ENCODE results near the gene ZNF628.

The ZNF628 gene

GRCh38 chr19:55452749-55453346, 23.6 kb upstream of the ZNF628 start:
- no peak overlapping the region for H3K4me3 ChIP-seq (ENCODE audit: low read length)
- no peaks in the 10 kb centered on the region for H3K4me1 ChIP-seq (ENCODE audit: control insufficient read depth, low read length)
- no peaks in the 10 kb centered on the region for H4K20me1 ChIP-seq (ENCODE audit: control insufficient read depth, insufficient read depth, low read depth, low read length)
- H3K27ac ChIP-seq (ENCODE audit: low read depth, low read length): no peak overlapping the region
- no peaks in the 10 kb centered on the region for H3K9me2 ChIP-seq (replicated peaks; ENCODE audit: control insufficient read depth, low read length)
- H3K27me3 ChIP-seq (ENCODE audit: control insufficient read depth, low read length): peaks cover 9% of the 10 kb centered on the region
- TF ChIP-seq CTCF (IDR thresholded peaks at IDR 0.05; ENCODE audit: low read depth, low read length, poor library complexity, severe bottlenecking): no peak
- TF ChIP-seq EZH2phosphoT487 (IDR thresholded peaks at IDR 0.05; ENCODE audit: borderline replicate concordance, low read length): no peak
- H3K79me2 ChIP-seq (ENCODE audit: control insufficient read depth, low read length): no peaks in the 10 kb centered on the region
- no peaks in the 10 kb centered on the region for H3K36me3 ChIP-seq (ENCODE audit: control insufficient read depth, low read length)
- H3K4me2 ChIP-seq (ENCODE audit: low read length): no peak overlapping the region
- no peaks in the 10 kb centered on the region for H3K9me3 ChIP-seq (ENCODE audit: control insufficient read depth, insufficient read depth, low read length)
- no peaks in the 10 kb centered on the region; the same call in 1 of the 2 replicates for H3F3A ChIP-seq (ENCODE audit: control insufficient read depth, insufficient read depth)

GRCh38 chr19:55453511-55454260, 22.7 kb upstream of the ZNF628 start:
- H3K9me2 ChIP-seq (replicated peaks; ENCODE audit: control insufficient read depth, low read length): no peaks in the 10 kb centered on the region
- no peaks in the 10 kb centered on the region for H3K9me3 ChIP-seq (ENCODE audit: control insufficient read depth, insufficient read depth, low read length)
- no peak for TF ChIP-seq EZH2phosphoT487 (IDR thresholded peaks at IDR 0.05; ENCODE audit: borderline replicate concordance, low read length)
- TF ChIP-seq CTCF (IDR thresholded peaks at IDR 0.05; ENCODE audit: low read depth, low read length, poor library complexity, severe bottlenecking): no peak
- no peaks in the 10 kb centered on the region for H3K4me1 ChIP-seq (ENCODE audit: control insufficient read depth, low read length)
- H3K79me2 ChIP-seq (ENCODE audit: control insufficient read depth, low read length): no peaks in the 10 kb centered on the region
- H3F3A ChIP-seq (ENCODE audit: control insufficient read depth, insufficient read depth): no peaks in the 10 kb centered on the region; the same call in 1 of the 2 replicates
- H3K4me2 ChIP-seq (ENCODE audit: low read length): no peak overlapping the region
- H4K20me1 ChIP-seq (ENCODE audit: control insufficient read depth, insufficient read depth, low read depth, low read length): no peaks in the 10 kb centered on the region
- no peak overlapping the region for H3K27ac ChIP-seq (ENCODE audit: low read depth, low read length)
- peaks cover 9% of the 10 kb centered on the region for H3K27me3 ChIP-seq (ENCODE audit: control insufficient read depth, low read length)
- no peaks in the 10 kb centered on the region for H3K36me3 ChIP-seq (ENCODE audit: control insufficient read depth, low read length)
- no peak overlapping the region for H3K4me3 ChIP-seq (ENCODE audit: low read length)

- H3K4me3 ChIP-seq (ENCODE audit: low read length): no peak overlapping the region
- H3F3A ChIP-seq (ENCODE audit: control insufficient read depth, insufficient read depth): peaks cover under 1% of the 10 kb centered on the region
- peaks cover 5% of the 10 kb centered on the region for H3K79me2 ChIP-seq (ENCODE audit: control insufficient read depth, low read length)
- H3K27me3 ChIP-seq (ENCODE audit: control insufficient read depth, low read length): peaks cover 9% of the 10 kb centered on the region
- H3K9me3 ChIP-seq (ENCODE audit: control insufficient read depth, insufficient read depth, low read length): no peaks in the 10 kb centered on the region
- no peaks in the 10 kb centered on the region for H3K9me2 ChIP-seq (replicated peaks; ENCODE audit: control insufficient read depth, low read length)
- peak; percentile 84 for TF ChIP-seq CTCF (IDR thresholded peaks at IDR 0.05; ENCODE audit: low read depth, low read length, poor library complexity, severe bottlenecking)
- TF ChIP-seq EZH2phosphoT487 (IDR thresholded peaks at IDR 0.05; ENCODE audit: borderline replicate concordance, low read length): no peak
- H3K4me2 ChIP-seq (ENCODE audit: low read length): no peak overlapping the region
- no peaks in the 10 kb centered on the region for H4K20me1 ChIP-seq (ENCODE audit: control insufficient read depth, insufficient read depth, low read depth, low read length)
- 0 out of 2 replicates have a peak, but pooled peaks cover 3% of the 10 kb centered on the region for H3K4me1 ChIP-seq (ENCODE audit: control insufficient read depth, low read length)
- H3K36me3 ChIP-seq (ENCODE audit: control insufficient read depth, low read length): no peaks in the 10 kb centered on the region
- no peak overlapping the region for H3K27ac ChIP-seq (ENCODE audit: low read depth, low read length)
Measured at GRCh38 chr19:55454787-55455243, 21.6 kb upstream of the ZNF628 start.

Data from DOHH2 (cell line).